Nephron (organoid): Measurements from ENCODE around the gene FUT8.
A peak's percentile ranks its signal among the peaks of the same experiment; 100 is the strongest.

ENCODE experiments used
- H3K27ac Mint-ChIP-seq, 3 experiments: 2 replicates each; pipeline ENCODE4 v1.8.0; 2020; ENCODE audit warnings: mixed read lengths in 3 of 3, mild to moderate bottlenecking in 2 of 3, moderate library complexity in 1 of 3
- H3K27me3 Mint-ChIP-seq: 2 replicates; pipeline ENCODE4 v1.8.0; 2021; ENCODE audit warnings: low read depth, mild to moderate bottlenecking, moderate library complexity, mixed read lengths
- H3K36me3 Mint-ChIP-seq: 2 replicates; pipeline ENCODE4 v1.8.0; 2020; ENCODE audit warnings: low read depth, mixed read lengths
- H3K4me1 Mint-ChIP-seq: 2 replicates; pipeline ENCODE4 v1.8.0; 2020; ENCODE audit warnings: mixed read lengths
- H3K4me3 Mint-ChIP-seq, 3 experiments: 2 replicates each; pipeline ENCODE4 v1.8.0; 2020; ENCODE audit warnings: mild to moderate bottlenecking in 3 of 3, mixed read lengths in 3 of 3, moderate library complexity in 2 of 3
- H3K9me3 Mint-ChIP-seq: 2 replicates; pipeline ENCODE4 v1.8.0; 2020; ENCODE audit warnings: mixed read lengths
- CTCF ChIP-seq, 3 experiments: fragments of 200-600 bp; sonication (generic); IDR thresholded peaks; one replicate each; pipeline ENCODE4 v1.5.0; 2021; ENCODE audit warnings: antibody characterized with exemption in 3 of 3; ENCODE audit not compliant: unreplicated experiment in 3 of 3

The FUT8 gene

GRCh38 chr14:65392296-65392695 is 20.2 kb upstream of the FUT8 start:
- no peak overlapping the region for H3K4me3 Mint-ChIP-seq
- no peak overlapping the region for H3K27ac Mint-ChIP-seq
- H3K36me3 Mint-ChIP-seq, result peaks cover 10% of the 10 kb centered on the region
- TF ChIP-seq CTCF (IDR thresholded peaks at IDR 0.05; ENCODE audit: unreplicated experiment in 3 of 3), result no peak
- H3K27me3 Mint-ChIP-seq, result peaks cover 2% of the 10 kb centered on the region
- H3K9me3 Mint-ChIP-seq, result peaks cover 23% of the 10 kb centered on the region
- H3K4me1 Mint-ChIP-seq, result peaks cover 5% of the 10 kb centered on the region

GRCh38 chr14:65396082-65396910 is 16.2 kb upstream of the FUT8 start:
- H3K4me1 Mint-ChIP-seq, result no peaks in the 10 kb centered on the region
- TF ChIP-seq CTCF (IDR thresholded peaks at IDR 0.05; ENCODE audit: unreplicated experiment in 3 of 3), result no peak
- H3K36me3 Mint-ChIP-seq, result peaks cover 10% of the 10 kb centered on the region
- H3K9me3 Mint-ChIP-seq, result peaks cover 23% of the 10 kb centered on the region
- no peaks in the 10 kb centered on the region for H3K27me3 Mint-ChIP-seq
- no peak overlapping the region for H3K4me3 Mint-ChIP-seq
- no peak overlapping the region for H3K27ac Mint-ChIP-seq

GRCh38 chr14:65403231-65403630 is 9.3 kb upstream of the FUT8 start:
- no peaks in the 10 kb centered on the region for H3K9me3 Mint-ChIP-seq
- no peaks in the 10 kb centered on the region for H3K4me1 Mint-ChIP-seq
- TF ChIP-seq CTCF (IDR thresholded peaks at IDR 0.05; ENCODE audit: unreplicated experiment in 3 of 3), result no peak
- no peak overlapping the region for H3K4me3 Mint-ChIP-seq
- no peaks in the 10 kb centered on the region for H3K36me3 Mint-ChIP-seq
- H3K27me3 Mint-ChIP-seq, result peaks cover 3% of the 10 kb centered on the region
- H3K27ac Mint-ChIP-seq, result no peak overlapping the region

- peaks cover 5% of the 10 kb centered on the region for H3K4me1 Mint-ChIP-seq
- no peaks in the 10 kb centered on the region for H3K36me3 Mint-ChIP-seq
- no peak overlapping the region for H3K27ac Mint-ChIP-seq
- no peak for TF ChIP-seq CTCF (IDR thresholded peaks at IDR 0.05; ENCODE audit: unreplicated experiment in 3 of 3)
- no peaks in the 10 kb centered on the region for H3K9me3 Mint-ChIP-seq
- peak overlapping the region in 1 of 3 experiments; percentile 10 for H3K4me3 Mint-ChIP-seq
- no peaks in the 10 kb centered on the region for H3K27me3 Mint-ChIP-seq
These were observed 4.4 kb upstream of the FUT8 start for GRCh38 chr14:65408113-65408512.

- H3K27me3 Mint-ChIP-seq, result peaks cover 3% of the 10 kb centered on the region
- no peak overlapping the region for H3K27ac Mint-ChIP-seq
- H3K4me3 Mint-ChIP-seq, result peak overlapping the region; percentile 97 to 98 (median 97)
- no peaks in the 10 kb centered on the region for H3K9me3 Mint-ChIP-seq
- peaks cover 11% of the 10 kb centered on the region for H3K4me1 Mint-ChIP-seq
- no peak for TF ChIP-seq CTCF (IDR thresholded peaks at IDR 0.05; ENCODE audit: unreplicated experiment in 3 of 3)
- H3K36me3 Mint-ChIP-seq, result no peaks in the 10 kb centered on the region
These were observed 1.9 kb upstream of the FUT8 start for GRCh38 chr14:65410640-65411039.

GRCh38 chr14:65411656-65412031 is 886 bp upstream of the FUT8 start:
- H3K36me3 Mint-ChIP-seq, result no peaks in the 10 kb centered on the region
- H3K27me3 Mint-ChIP-seq, result peaks cover 3% of the 10 kb centered on the region
- H3K9me3 Mint-ChIP-seq, result no peaks in the 10 kb centered on the region

More at GRCh38 chr14:65411656-65412031, 886 bp upstream of the FUT8 start:
- peak overlapping the region; percentile 97 to 98 (median 97) for H3K4me3 Mint-ChIP-seq
- peak overlapping the region; percentile 49 to 96 (median 73) for H3K27ac Mint-ChIP-seq
- peaks cover 11% of the 10 kb centered on the region for H3K4me1 Mint-ChIP-seq
- no peak for TF ChIP-seq CTCF (IDR thresholded peaks at IDR 0.05; ENCODE audit: unreplicated experiment in 3 of 3)
